ENCODE results near the gene ADAMTS3.

ADAMTS3 gene

DNA sequence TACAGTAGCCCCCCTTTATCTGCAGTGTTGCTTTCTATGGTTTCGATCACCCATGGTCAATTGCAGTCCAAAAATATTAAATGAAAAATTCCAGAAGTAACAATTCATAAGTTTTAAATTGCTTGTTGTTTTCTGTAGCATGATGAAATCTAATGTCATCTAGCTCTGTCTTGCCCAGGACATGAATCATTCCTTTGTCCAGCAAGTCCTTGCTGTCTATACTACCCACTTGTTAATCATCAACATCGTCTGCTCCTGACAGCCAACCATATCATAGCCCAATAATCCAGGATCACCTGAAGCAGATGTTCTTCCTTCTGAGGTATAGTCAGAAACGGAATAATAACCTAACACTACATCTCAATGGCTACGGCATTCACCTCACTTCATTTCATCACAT lies 79.8 kb downstream of the ADAMTS3 start:
- no peak overlapping the region for H3K4me3 ChIP-seq (ENCODE audit: low read length)
- no peaks in the 10 kb centered on the region for H3K4me1 ChIP-seq (ENCODE audit: control insufficient read depth, low read depth, low read length)
- H3K4ac ChIP-seq (ENCODE audit: low read depth, low read length) = no peak overlapping the region
- no peak overlapping the region for H4K8ac ChIP-seq (ENCODE audit: low read depth, low read length)
- H3K79me2 ChIP-seq (ENCODE audit: control insufficient read depth, insufficient read depth, low read length) = no peaks in the 10 kb centered on the region
- no peak overlapping the region for H3K27ac ChIP-seq (ENCODE audit: low read depth, low read length)
- H3K23ac ChIP-seq (ENCODE audit: low read length) = no peak overlapping the region
- WGBS (ENCODE audit: extremely low coverage, insufficient coverage, low lambda C conversion rate) = no CpG with 5 or more reads among the region's 4 CpGs
- no peak overlapping the region for H3K56ac ChIP-seq (ENCODE audit: low read length)
- H2BK5ac ChIP-seq (ENCODE audit: low read length) = no peak overlapping the region
- H3K18ac ChIP-seq (ENCODE audit: low read length) = no peak overlapping the region
- DNase-seq = no peak
- no peak overlapping the region for H2AK5ac ChIP-seq (ENCODE audit: low read length)
- no peak overlapping the region for H2BK15ac ChIP-seq (replicated peaks; ENCODE audit: low read depth)
- H3K4me2 ChIP-seq (ENCODE audit: low read length) = no peak overlapping the region
- no peaks in the 10 kb centered on the region for H3K36me3 ChIP-seq (ENCODE audit: control insufficient read depth, insufficient read depth, low read length)
- H3K27me3 ChIP-seq (ENCODE audit: insufficient read depth, low read length, poor library complexity) = no peaks in the 10 kb centered on the region
- H4K5ac ChIP-seq (ENCODE audit: low read length) = no peak overlapping the region
- H2BK120ac ChIP-seq (ENCODE audit: low read depth, low read length) = no peak overlapping the region
- no peak overlapping the region for H3K9ac ChIP-seq (ENCODE audit: low read length)
- no peaks in the 10 kb centered on the region for H3K79me1 ChIP-seq (ENCODE audit: low read length)

DNA sequence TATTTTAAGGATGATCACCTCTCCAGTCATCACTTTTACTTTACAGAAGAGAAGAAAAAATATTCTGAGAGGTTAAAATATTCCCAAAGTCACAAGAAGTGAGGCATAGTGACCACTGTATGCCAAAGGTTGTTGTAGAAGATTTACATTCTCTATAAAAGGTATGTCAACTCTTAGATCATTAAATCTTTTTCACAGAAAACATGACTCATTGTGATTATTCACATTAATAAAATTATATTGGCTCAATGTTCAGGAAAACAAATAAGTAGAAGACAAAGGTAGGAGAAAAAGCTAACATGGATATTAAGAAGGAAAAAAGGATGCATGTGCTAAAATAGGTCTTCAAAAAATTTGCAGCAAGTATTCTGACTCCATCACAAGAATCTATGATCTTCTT lies 82.0 kb downstream of the ADAMTS3 start:
- no peaks in the 10 kb centered on the region for H3K36me3 ChIP-seq (ENCODE audit: control insufficient read depth, insufficient read depth, low read length)
- no peaks in the 10 kb centered on the region for H3K27me3 ChIP-seq (ENCODE audit: insufficient read depth, low read length, poor library complexity)
- no peak overlapping the region for H2BK15ac ChIP-seq (replicated peaks; ENCODE audit: low read depth)
- H4K5ac ChIP-seq (ENCODE audit: low read length) = no peak overlapping the region
- H3K4me2 ChIP-seq (ENCODE audit: low read length) = no peak overlapping the region
- no peak overlapping the region for H3K56ac ChIP-seq (ENCODE audit: low read length)
- H3K4me1 ChIP-seq (ENCODE audit: control insufficient read depth, low read depth, low read length) = no peaks in the 10 kb centered on the region
- H3K79me2 ChIP-seq (ENCODE audit: control insufficient read depth, insufficient read depth, low read length) = no peaks in the 10 kb centered on the region
- no peak overlapping the region for H3K27ac ChIP-seq (ENCODE audit: low read depth, low read length)
- H2BK5ac ChIP-seq (ENCODE audit: low read length) = no peak overlapping the region
- H2AK5ac ChIP-seq (ENCODE audit: low read length) = no peak overlapping the region
- no peak overlapping the region for H4K8ac ChIP-seq (ENCODE audit: low read depth, low read length)
- DNase-seq = no peak
- H3K18ac ChIP-seq (ENCODE audit: low read length) = no peak overlapping the region
- H2BK120ac ChIP-seq (ENCODE audit: low read depth, low read length) = no peak overlapping the region
- H3K23ac ChIP-seq (ENCODE audit: low read length) = no peak overlapping the region
- H3K79me1 ChIP-seq (ENCODE audit: low read length) = no peaks in the 10 kb centered on the region
- H3K9ac ChIP-seq (ENCODE audit: low read length) = no peak overlapping the region
- no peak overlapping the region for H3K4ac ChIP-seq (ENCODE audit: low read depth, low read length)
- H3K4me3 ChIP-seq (ENCODE audit: low read length) = no peak overlapping the region

GRCh38 chr4:72484981-72485380 lies 84.0 kb downstream of the ADAMTS3 start:
- H3K4me3 ChIP-seq (ENCODE audit: low read length) = no peak overlapping the region
- no peak overlapping the region for H3K4ac ChIP-seq (ENCODE audit: low read depth, low read length)
- no peak for DNase-seq
- WGBS (ENCODE audit: extremely low coverage, insufficient coverage, low lambda C conversion rate) = no CpG with 5 or more reads among the region's 1 CpG
- H3K9ac ChIP-seq (ENCODE audit: low read length) = no peak overlapping the region
- no peaks in the 10 kb centered on the region for H3K79me2 ChIP-seq (ENCODE audit: control insufficient read depth, insufficient read depth, low read length)
- no peaks in the 10 kb centered on the region for H3K36me3 ChIP-seq (ENCODE audit: control insufficient read depth, insufficient read depth, low read length)
- no peak overlapping the region for H2BK15ac ChIP-seq (replicated peaks; ENCODE audit: low read depth)
- no peaks in the 10 kb centered on the region for H3K27me3 ChIP-seq (ENCODE audit: insufficient read depth, low read length, poor library complexity)
- no peak overlapping the region for H2AK5ac ChIP-seq (ENCODE audit: low read length)
- no peak overlapping the region for H3K23ac ChIP-seq (ENCODE audit: low read length)
- no peak overlapping the region for H3K18ac ChIP-seq (ENCODE audit: low read length)
- no peak overlapping the region for H4K8ac ChIP-seq (ENCODE audit: low read depth, low read length)
- no peak overlapping the region for H2BK120ac ChIP-seq (ENCODE audit: low read depth, low read length)
- H3K4me2 ChIP-seq (ENCODE audit: low read length) = no peak overlapping the region
- no peak overlapping the region for H2BK5ac ChIP-seq (ENCODE audit: low read length)
- H3K4me1 ChIP-seq (ENCODE audit: control insufficient read depth, low read depth, low read length) = no peaks in the 10 kb centered on the region
- no peak overlapping the region for H4K5ac ChIP-seq (ENCODE audit: low read length)
- no peak overlapping the region for H3K27ac ChIP-seq (ENCODE audit: low read depth, low read length)
- H3K79me1 ChIP-seq (ENCODE audit: low read length) = no peaks in the 10 kb centered on the region
- H3K56ac ChIP-seq (ENCODE audit: low read length) = no peak overlapping the region

GRCh38 chr4:72473434-72473900 lies 95.6 kb downstream of the ADAMTS3 start:
- H4K8ac ChIP-seq (ENCODE audit: low read depth, low read length) = no peak overlapping the region
- no peak overlapping the region for H3K18ac ChIP-seq (ENCODE audit: low read length)
- no peaks in the 10 kb centered on the region for H3K79me1 ChIP-seq (ENCODE audit: low read length)
- no peak overlapping the region for H4K5ac ChIP-seq (ENCODE audit: low read length)
- no peak overlapping the region for H2BK15ac ChIP-seq (replicated peaks; ENCODE audit: low read depth)
- no peak overlapping the region for H3K56ac ChIP-seq (ENCODE audit: low read length)
- no peak overlapping the region for H3K23ac ChIP-seq (ENCODE audit: low read length)
- H3K4me3 ChIP-seq (ENCODE audit: low read length) = no peak overlapping the region
- no peaks in the 10 kb centered on the region for H3K36me3 ChIP-seq (ENCODE audit: control insufficient read depth, insufficient read depth, low read length)
- H3K4me2 ChIP-seq (ENCODE audit: low read length) = no peak overlapping the region
- no peak overlapping the region for H3K9ac ChIP-seq (ENCODE audit: low read length)
- H3K27me3 ChIP-seq (ENCODE audit: insufficient read depth, low read length, poor library complexity) = no peaks in the 10 kb centered on the region
- H3K4me1 ChIP-seq (ENCODE audit: control insufficient read depth, low read depth, low read length) = no peaks in the 10 kb centered on the region
- no peak overlapping the region for H3K27ac ChIP-seq (ENCODE audit: low read depth, low read length)
- H3K4ac ChIP-seq (ENCODE audit: low read depth, low read length) = no peak overlapping the region
- no peak overlapping the region for H2BK5ac ChIP-seq (ENCODE audit: low read length)
- no peak overlapping the region for H2AK5ac ChIP-seq (ENCODE audit: low read length)
- H2BK120ac ChIP-seq (ENCODE audit: low read depth, low read length) = no peak overlapping the region
- no peaks in the 10 kb centered on the region for H3K79me2 ChIP-seq (ENCODE audit: control insufficient read depth, insufficient read depth, low read length)
- DNase-seq = peak; percentile 54
- no CpG with 5 or more reads among the region's 1 CpG for WGBS (ENCODE audit: extremely low coverage, insufficient coverage, low lambda C conversion rate)

DNA sequence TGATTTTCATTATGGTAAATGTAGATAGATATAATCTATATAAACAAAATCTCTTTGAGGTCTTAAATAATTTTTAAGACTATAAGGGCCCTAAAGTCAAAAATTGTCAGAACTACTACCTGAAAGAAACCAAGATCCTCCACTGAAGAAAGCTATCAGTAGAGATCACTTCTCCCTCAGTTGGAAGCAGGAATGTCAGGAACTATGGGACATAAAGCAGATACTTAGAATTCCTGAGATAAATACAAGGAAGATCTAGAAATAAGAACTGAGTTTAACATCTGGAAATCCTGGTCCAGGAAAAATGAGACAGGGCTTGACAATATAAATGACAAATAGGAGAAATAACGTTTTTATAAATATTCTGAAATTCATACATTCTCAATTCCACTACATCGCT lies 97.2 kb downstream of the ADAMTS3 start:
- H3K27me3 ChIP-seq (ENCODE audit: insufficient read depth, low read length, poor library complexity) = no peaks in the 10 kb centered on the region
- no peak overlapping the region for H3K27ac ChIP-seq (ENCODE audit: low read depth, low read length)
- peak; percentile 84 for DNase-seq
- H3K9ac ChIP-seq (ENCODE audit: low read length) = no peak overlapping the region
- H3K4me2 ChIP-seq (ENCODE audit: low read length) = no peak overlapping the region
- no CpG with 5 or more reads among the region's 2 CpGs for WGBS (ENCODE audit: extremely low coverage, insufficient coverage, low lambda C conversion rate)
- no peaks in the 10 kb centered on the region for H3K36me3 ChIP-seq (ENCODE audit: control insufficient read depth, insufficient read depth, low read length)
- no peak overlapping the region for H3K56ac ChIP-seq (ENCODE audit: low read length)
- H2BK15ac ChIP-seq (replicated peaks; ENCODE audit: low read depth) = no peak overlapping the region
- no peak overlapping the region for H3K18ac ChIP-seq (ENCODE audit: low read length)
- no peak overlapping the region for H2AK5ac ChIP-seq (ENCODE audit: low read length)
- no peaks in the 10 kb centered on the region for H3K4me1 ChIP-seq (ENCODE audit: control insufficient read depth, low read depth, low read length)
- no peaks in the 10 kb centered on the region for H3K79me1 ChIP-seq (ENCODE audit: low read length)
- H2BK120ac ChIP-seq (ENCODE audit: low read depth, low read length) = no peak overlapping the region
- H3K4ac ChIP-seq (ENCODE audit: low read depth, low read length) = no peak overlapping the region
- no peaks in the 10 kb centered on the region for H3K79me2 ChIP-seq (ENCODE audit: control insufficient read depth, insufficient read depth, low read length)
- no peak overlapping the region for H4K5ac ChIP-seq (ENCODE audit: low read length)
- H3K4me3 ChIP-seq (ENCODE audit: low read length) = no peak overlapping the region
- no peak overlapping the region for H2BK5ac ChIP-seq (ENCODE audit: low read length)
- H3K23ac ChIP-seq (ENCODE audit: low read length) = no peak overlapping the region
- H4K8ac ChIP-seq (ENCODE audit: low read depth, low read length) = no peak overlapping the region

DNA sequence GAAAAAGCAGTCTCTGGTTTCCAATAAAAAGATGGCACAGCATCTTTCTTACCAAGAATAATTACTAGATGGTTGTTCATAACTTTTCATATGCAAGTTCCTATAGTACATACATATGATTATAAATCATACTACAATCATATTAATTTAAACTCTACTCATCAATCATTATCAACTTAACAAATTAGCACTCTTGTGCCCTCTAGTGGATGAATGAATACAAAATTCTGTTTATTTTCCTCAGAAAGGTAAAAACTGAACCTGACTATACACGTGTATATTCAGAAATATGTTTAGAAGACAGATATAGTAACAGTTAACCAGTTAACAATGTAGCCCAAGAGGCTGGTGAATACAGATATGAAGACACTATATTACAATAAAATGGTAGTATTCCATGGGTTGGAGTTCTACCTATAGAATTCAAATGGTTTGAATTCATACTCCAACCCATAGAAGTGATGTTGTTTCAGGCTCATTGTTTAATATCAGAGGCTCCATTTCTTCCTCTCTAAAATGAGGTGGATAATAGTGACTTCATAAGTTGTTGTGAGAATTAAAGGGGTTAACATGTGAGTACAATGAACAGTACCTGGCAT lies 100.0 kb downstream of the ADAMTS3 start:
- H2BK5ac ChIP-seq (ENCODE audit: low read length) = no peak overlapping the region

More for the DNA sequence above, 100.0 kb downstream of the ADAMTS3 start:
- H2BK15ac ChIP-seq (replicated peaks; ENCODE audit: low read depth) = peak overlapping the region; percentile 0
- no peak overlapping the region for H4K8ac ChIP-seq (ENCODE audit: low read depth, low read length)
- peak; percentile 35 for DNase-seq
- no peak overlapping the region for H3K4ac ChIP-seq (ENCODE audit: low read depth, low read length)
- H3K56ac ChIP-seq (ENCODE audit: low read length) = no peak overlapping the region
- H3K4me1 ChIP-seq (ENCODE audit: control insufficient read depth, low read depth, low read length) = no peaks in the 10 kb centered on the region
- no peak overlapping the region for H4K5ac ChIP-seq (ENCODE audit: low read length)
- H3K18ac ChIP-seq (ENCODE audit: low read length) = no peak overlapping the region
- H3K27ac ChIP-seq (ENCODE audit: low read depth, low read length) = no peak overlapping the region
- no peak overlapping the region for H3K9ac ChIP-seq (ENCODE audit: low read length)
- no peaks in the 10 kb centered on the region for H3K79me2 ChIP-seq (ENCODE audit: control insufficient read depth, insufficient read depth, low read length)
- no CpG with 5 or more reads among the region's 1 CpG for WGBS (ENCODE audit: extremely low coverage, insufficient coverage, low lambda C conversion rate)
- no peaks in the 10 kb centered on the region for H3K27me3 ChIP-seq (ENCODE audit: insufficient read depth, low read length, poor library complexity)
- H3K4me3 ChIP-seq (ENCODE audit: low read length) = no peak overlapping the region
- no peak overlapping the region for H2BK120ac ChIP-seq (ENCODE audit: low read depth, low read length)
- H3K23ac ChIP-seq (ENCODE audit: low read length) = no peak overlapping the region
- H3K79me1 ChIP-seq (ENCODE audit: low read length) = no peaks in the 10 kb centered on the region
- no peak overlapping the region for H2AK5ac ChIP-seq (ENCODE audit: low read length)
- no peaks in the 10 kb centered on the region for H3K36me3 ChIP-seq (ENCODE audit: control insufficient read depth, insufficient read depth, low read length)
- H3K4me2 ChIP-seq (ENCODE audit: low read length) = no peak overlapping the region
